ENCODE results near the gene FAM236A.
"Not testable (repeated sequence)": the region's sequence is repeated elsewhere in the genome, so short reads cannot be mapped to it uniquely, and the experiment has no call there.

GRCh38 chrX:72936455-72936854 lies 1.6 kb upstream of the FAM236A start:
- not testable (repeated sequence) for TF ChIP-seq CTCF (IDR thresholded peaks at IDR 0.05 in 2 of 3, conservative IDR thresholded peaks at IDR 0.05 in 1 of 3; ENCODE audit: insufficient read depth in 2 of 3, low read depth in 1 of 3, low read length in 3 of 3); CHAMP1 (IDR thresholded peaks at IDR 0.05); ZBTB43 (CRISPR knock-in tag; IDR thresholded peaks at IDR 0.05); ZNF263 (CRISPR knock-in tag; IDR thresholded peaks at IDR 0.05; ENCODE audit: borderline replicate concordance); POLR2A (conservative IDR thresholded peaks at IDR 0.05); SNAPC5 (CRISPR knock-in tag; IDR thresholded peaks at IDR 0.05); EP300 (IDR thresholded peaks at IDR 0.05; ENCODE audit: low read length); SIN3A (IDR thresholded peaks at IDR 0.05; ENCODE audit: borderline replicate concordance in 2 of 2, control insufficient read depth in 1 of 2, low read depth in 2 of 2, low read length in 2 of 2)

Data from K562 (cell line).